ENCODE measurements around the gene TIMM10B. TPM values are rescaled to one million over a fixed set of nuclear protein-coding genes. Genes with fewer than 3 reads are reported as not detected.

The TIMM10B gene
- polyA plus RNA-seq, 1 donor from 2014 or later = 24.9 TPM

Other genes starting within 250 kb of the TIMM10B start
- 36.0 and 72.3 TPM in 2 replicates for gene FHIP1B, start 246.9 kb upstream of the TIMM10B start, polyA plus RNA-seq
- not detected in 2 replicates for gene CNGA4, start 242.4 kb upstream of the TIMM10B start, polyA plus RNA-seq
- gene CCKBR, start 221.7 kb upstream of the TIMM10B start, polyA plus RNA-seq = 3.9 and 8.6 TPM in 2 replicates
- not detected in 2 replicates for gene CAVIN3, start 161.0 kb upstream of the TIMM10B start, polyA plus RNA-seq
- 30.0 and 37.4 TPM in 2 replicates for gene SMPD1, start 91.0 kb upstream of the TIMM10B start, polyA plus RNA-seq
- 283 and 323 TPM in 2 replicates for gene APBB1, start 62.4 kb upstream of the TIMM10B start, polyA plus RNA-seq
- 11.1 and 17.3 TPM in 2 replicates for gene HPX, start 40.5 kb upstream of the TIMM10B start, polyA plus RNA-seq
- 81.7 and 120 TPM in 2 replicates for gene TRIM3, start 7.6 kb upstream of the TIMM10B start, polyA plus RNA-seq
- gene ARFIP2, start 170 bp upstream of the TIMM10B start, polyA plus RNA-seq = 83.7 and 89.9 TPM in 2 replicates
- gene DNHD1, start 15.8 kb downstream of the TIMM10B start, polyA plus RNA-seq = 5.1 and 5.2 TPM in 2 replicates
- gene RRP8, start 122.1 kb downstream of the TIMM10B start, polyA plus RNA-seq = 23.4 and 26.4 TPM in 2 replicates
- 68.8 and 81.3 TPM in 2 replicates for gene ILK, start 122.3 kb downstream of the TIMM10B start, polyA plus RNA-seq
- gene TAF10, start 130.7 kb downstream of the TIMM10B start, polyA plus RNA-seq = 30.9 and 39.7 TPM in 2 replicates
- gene TPP1, start 137.9 kb downstream of the TIMM10B start, polyA plus RNA-seq = 3.8 and 5.3 TPM in 2 replicates
- 30.1 and 42.4 TPM in 2 replicates for gene DCHS1, start 174.3 kb downstream of the TIMM10B start, polyA plus RNA-seq
- gene MRPL17, start 201.8 kb downstream of the TIMM10B start, polyA plus RNA-seq = 23.0 and 28.3 TPM in 2 replicates

Measured in neural cell (in vitro differentiated cells).